ENCODE results near the gene PTPN3.

DNA sequence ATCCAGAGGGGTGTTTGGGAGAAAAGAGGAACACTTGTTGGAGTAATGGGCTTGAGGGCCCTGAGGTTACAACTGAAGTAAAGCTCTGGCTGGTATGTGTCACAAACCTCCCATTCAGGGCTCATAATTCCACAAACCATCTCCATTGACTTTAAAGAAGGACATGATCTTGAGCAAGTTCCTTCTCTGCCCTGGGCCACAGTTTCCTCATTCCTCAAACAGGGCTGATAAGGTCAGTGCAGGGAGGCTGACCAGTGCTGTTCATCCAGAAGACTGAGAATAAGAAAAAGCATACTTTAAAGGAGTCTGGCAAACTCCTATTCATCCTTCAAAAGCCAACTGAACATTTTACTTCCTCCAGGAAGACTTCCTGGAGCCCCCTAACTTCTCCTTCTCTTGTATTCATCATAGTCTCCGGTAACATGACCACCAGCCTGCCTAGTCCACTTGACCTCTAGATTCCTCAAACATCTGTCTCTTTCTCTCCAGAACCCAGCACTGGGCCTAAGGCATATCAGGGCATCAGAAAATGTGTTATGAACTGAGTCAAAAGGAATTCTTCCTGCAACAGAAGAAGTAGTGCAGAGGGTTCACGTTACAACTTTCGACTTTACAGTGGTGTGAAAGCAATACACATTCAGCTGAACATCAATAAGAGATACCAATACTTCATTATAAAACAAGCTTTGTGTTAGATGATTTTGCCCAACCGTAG is 20.7 kb upstream of the PTPN3 start:
- TF ChIP-seq, protein P1, sequence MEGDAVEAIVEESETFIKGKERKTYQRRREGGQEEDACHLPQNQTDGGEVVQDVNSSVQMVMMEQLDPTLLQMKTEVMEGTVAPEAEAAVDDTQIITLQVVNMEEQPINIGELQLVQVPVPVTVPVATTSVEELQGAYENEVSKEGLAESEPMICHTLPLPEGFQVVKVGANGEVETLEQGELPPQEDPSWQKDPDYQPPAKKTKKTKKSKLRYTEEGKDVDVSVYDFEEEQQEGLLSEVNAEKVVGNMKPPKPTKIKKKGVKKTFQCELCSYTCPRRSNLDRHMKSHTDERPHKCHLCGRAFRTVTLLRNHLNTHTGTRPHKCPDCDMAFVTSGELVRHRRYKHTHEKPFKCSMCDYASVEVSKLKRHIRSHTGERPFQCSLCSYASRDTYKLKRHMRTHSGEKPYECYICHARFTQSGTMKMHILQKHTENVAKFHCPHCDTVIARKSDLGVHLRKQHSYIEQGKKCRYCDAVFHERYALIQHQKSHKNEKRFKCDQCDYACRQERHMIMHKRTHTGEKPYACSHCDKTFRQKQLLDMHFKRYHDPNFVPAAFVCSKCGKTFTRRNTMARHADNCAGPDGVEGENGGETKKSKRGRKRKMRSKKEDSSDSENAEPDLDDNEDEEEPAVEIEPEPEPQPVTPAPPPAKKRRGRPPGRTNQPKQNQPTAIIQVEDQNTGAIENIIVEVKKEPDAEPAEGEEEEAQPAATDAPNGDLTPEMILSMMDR (IDR thresholded peaks at IDR 0.05; ENCODE audit: insufficient read depth, low read length, poor library complexity, severe bottlenecking): no peak
- no peak for TF ChIP-seq EZH2phosphoT487 (conservative IDR thresholded peaks at IDR 0.05; ENCODE audit: low read length)

Data from SU-DHL-6 (cell line).